GM12878 (cell line): ENCODE data around the gene SUPT6H. TPM values are rescaled to one million over a fixed set of nuclear protein-coding genes. Genes with fewer than 3 reads are reported as not detected.

Experiments
- BACH1 ChIP-seq: fragments of 450-650 bp; IDR thresholded peaks from 2 replicates; pipeline ENCODE4 v1.6.1; 2017; ENCODE audit warnings: mild to moderate bottlenecking, borderline replicate concordance
- BRCA1 ChIP-seq: IDR thresholded peaks from 2 replicates; pipeline ENCODE4 v1.6.1; 2011; ENCODE audit warnings: low read depth, low read length, improper control_type of control experiment
- CBFB ChIP-seq: IDR thresholded peaks from 2 replicates; pipeline ENCODE4 v1.6.1; 2016; ENCODE audit warnings: antibody characterized with exemption, low read depth
- CHD1 ChIP-seq: IDR thresholded peaks from 2 replicates; pipeline ENCODE4 v1.6.1; 2012; ENCODE audit warnings: low read depth, low read length, improper control_type of control experiment
- FOXK2 ChIP-seq: fragments of 450-650 bp; IDR thresholded peaks from 2 replicates; pipeline ENCODE4 v1.6.1; 2017; ENCODE audit warnings: mild to moderate bottlenecking, moderate library complexity
- FOXM1 ChIP-seq: IDR thresholded peaks from 2 replicates; pipeline ENCODE4 v1.6.1; 2012; ENCODE audit warnings: low read depth, mild to moderate bottlenecking, inconsistent platforms, low read length, moderate library complexity
- MEF2A ChIP-seq: IDR thresholded peaks from 2 replicates; pipeline ENCODE4 v1.6.1; 2011; ENCODE audit warnings: low read depth, mild to moderate bottlenecking, low read length, moderate library complexity; ENCODE audit not compliant: insufficient read depth
- NKRF ChIP-seq: fragments of 450-650 bp; conservative IDR thresholded peaks from 2 replicates; pipeline ENCODE4 v1.6.1; 2017; ENCODE audit warnings: mild to moderate bottlenecking, moderate library complexity
- NR2F1 ChIP-seq: fragments of 450-650 bp; conservative IDR thresholded peaks from 2 replicates; pipeline ENCODE4 v1.6.1; 2017; ENCODE audit warnings: mild to moderate bottlenecking
- NRF1 ChIP-seq: conservative IDR thresholded peaks from 2 replicates; pipeline ENCODE4 v1.6.1; 2011; ENCODE audit warnings: mild to moderate bottlenecking, low read depth, low read length, improper control_type of control experiment
- PKNOX1 ChIP-seq: fragments of 450-650 bp; IDR thresholded peaks from 2 replicates; pipeline ENCODE4 v1.6.1; 2016; ENCODE audit warnings: mild to moderate bottlenecking
- SMC3 ChIP-seq: IDR thresholded peaks from 2 replicates; pipeline ENCODE4 v1.6.1; 2011; ENCODE audit warnings: low read length, improper control_type of control experiment, borderline replicate concordance
- SUZ12 ChIP-seq: fragments of 200-600 bp; sonication (generic); IDR thresholded peaks from one replicate; pipeline ENCODE4 v1.6.1; 2018; ENCODE audit warnings: antibody characterized with exemption, mild to moderate bottlenecking; ENCODE audit not compliant: unreplicated experiment
- TAF1 ChIP-seq: IDR thresholded peaks from 2 replicates; pipeline ENCODE4 v1.6.1; 2011; ENCODE audit warnings: mild to moderate bottlenecking, low read depth, low read length, borderline replicate concordance
- WRNIP1 ChIP-seq: IDR thresholded peaks from 2 replicates; pipeline ENCODE4 v1.6.1; 2011; ENCODE audit warnings: low read depth, low read length, improper control_type of control experiment, borderline replicate concordance
- ZNF24 ChIP-seq: fragments of 450-650 bp; IDR thresholded peaks from 2 replicates; pipeline ENCODE4 v1.6.1; 2017; ENCODE audit warnings: antibody characterized with exemption, mild to moderate bottlenecking
- polyA plus RNA-seq, 11 experiments: library from polyadenylated mRNA; depleted of rRNA in 4 of 11; unstranded in 6 of 11; stranded (reverse) in 5 of 11; fragments of >200 nt; fragmentation: Nextera tagmentation in 4 of 11; fragmentation: Illumina TruSeq in 1 of 11; extraction: Ambion mirVana in 4 of 11; extraction: Trizol in 1 of 11; gene quantifications; 1 replicate in 1 of 11; 2 replicates in 10 of 11; pipeline versions ENCODE4 v1.2.1 to v1.2.3, GENCODE V29; 2011 to 2016; ENCODE audit warnings: inconsistent platforms in 2 of 11, missing spikeins in 2 of 11, low read depth in 1 of 11
- total RNA-seq, 4 experiments: library from RNA; depleted of rRNA in 3 of 4; stranded (reverse); fragments of >200 nt in 3 of 4; fragmentation: Illumina TruSeq in 1 of 4; extraction: Trizol in 1 of 4; gene quantifications; 2 replicates each; pipeline versions ENCODE4 v1.2.1 to v1.2.3, GENCODE V29; 2013 to 2021
- TF ChIP-seq, protein P1 (sequence below): IDR thresholded peaks from 2 replicates; pipeline ENCODE4 v1.6.1; 2012; ENCODE audit warnings: improper control_type of control experiment, low read depth, low read length; ENCODE audit not compliant: insufficient replicate concordance
- TF ChIP-seq, protein P2 (sequence below): fragments of 450-650 bp; IDR thresholded peaks from 2 replicates; pipeline ENCODE4 v1.6.1; 2017; ENCODE audit warnings: borderline replicate concordance

The SUPT6H gene
- total and polyA plus RNA-seq, 10 of the 15 experiments (the other 5 are each of a cell fraction or from before 2014, with no cell fraction given), result 1.7 to 58.8 (median 37.7) TPM

DNA sequence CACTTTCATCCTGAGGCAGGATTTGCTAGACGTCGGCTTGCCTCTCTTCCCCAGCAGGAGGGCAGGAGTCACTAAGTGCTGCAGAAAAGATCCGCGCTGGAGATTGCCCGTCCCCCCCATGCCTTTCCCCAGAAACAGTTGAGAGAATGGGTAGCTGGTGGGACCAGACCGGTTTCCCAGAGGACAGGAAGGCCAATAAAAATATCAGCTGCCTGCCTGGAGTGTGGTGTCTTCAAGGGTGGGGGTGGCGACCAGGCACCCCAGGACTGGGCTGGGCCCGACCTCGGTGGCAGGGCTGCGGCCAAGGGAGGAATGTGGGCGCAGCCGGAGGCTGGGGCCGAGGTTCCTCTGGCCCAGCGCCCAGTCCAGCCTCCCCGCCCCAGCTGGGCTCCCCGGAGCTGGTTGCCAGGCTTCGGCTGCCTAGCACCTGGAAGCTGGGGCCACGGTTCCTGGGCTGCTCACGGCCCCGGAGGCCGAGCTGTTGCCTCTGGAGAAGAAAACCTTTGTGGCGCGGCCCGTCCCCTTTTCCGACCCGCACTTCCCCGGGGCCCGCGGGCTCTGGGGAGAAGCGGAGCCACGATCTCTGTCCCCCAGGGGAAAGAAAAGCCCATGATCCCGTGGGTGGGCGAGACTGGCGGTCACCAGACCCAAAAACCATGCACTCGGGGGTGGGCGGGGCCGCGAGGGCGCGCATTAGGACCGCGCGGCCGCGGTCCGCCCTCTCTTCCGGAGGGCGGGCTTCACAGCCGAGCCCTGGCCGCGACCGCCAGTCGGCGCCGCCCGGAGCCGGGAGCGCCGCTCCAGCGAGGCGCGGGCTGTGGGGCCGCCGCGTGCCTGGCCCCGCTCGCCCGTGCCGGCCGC lies 81.5 kb downstream of the SUPT6H start, which contains the start of gene TRAF4 (continued):
- no peak for TF ChIP-seq PKNOX1
- TF ChIP-seq WRNIP1, result no peak
- TF ChIP-seq MEF2A, result peak; percentile 68
- TF ChIP-seq, protein P1, sequence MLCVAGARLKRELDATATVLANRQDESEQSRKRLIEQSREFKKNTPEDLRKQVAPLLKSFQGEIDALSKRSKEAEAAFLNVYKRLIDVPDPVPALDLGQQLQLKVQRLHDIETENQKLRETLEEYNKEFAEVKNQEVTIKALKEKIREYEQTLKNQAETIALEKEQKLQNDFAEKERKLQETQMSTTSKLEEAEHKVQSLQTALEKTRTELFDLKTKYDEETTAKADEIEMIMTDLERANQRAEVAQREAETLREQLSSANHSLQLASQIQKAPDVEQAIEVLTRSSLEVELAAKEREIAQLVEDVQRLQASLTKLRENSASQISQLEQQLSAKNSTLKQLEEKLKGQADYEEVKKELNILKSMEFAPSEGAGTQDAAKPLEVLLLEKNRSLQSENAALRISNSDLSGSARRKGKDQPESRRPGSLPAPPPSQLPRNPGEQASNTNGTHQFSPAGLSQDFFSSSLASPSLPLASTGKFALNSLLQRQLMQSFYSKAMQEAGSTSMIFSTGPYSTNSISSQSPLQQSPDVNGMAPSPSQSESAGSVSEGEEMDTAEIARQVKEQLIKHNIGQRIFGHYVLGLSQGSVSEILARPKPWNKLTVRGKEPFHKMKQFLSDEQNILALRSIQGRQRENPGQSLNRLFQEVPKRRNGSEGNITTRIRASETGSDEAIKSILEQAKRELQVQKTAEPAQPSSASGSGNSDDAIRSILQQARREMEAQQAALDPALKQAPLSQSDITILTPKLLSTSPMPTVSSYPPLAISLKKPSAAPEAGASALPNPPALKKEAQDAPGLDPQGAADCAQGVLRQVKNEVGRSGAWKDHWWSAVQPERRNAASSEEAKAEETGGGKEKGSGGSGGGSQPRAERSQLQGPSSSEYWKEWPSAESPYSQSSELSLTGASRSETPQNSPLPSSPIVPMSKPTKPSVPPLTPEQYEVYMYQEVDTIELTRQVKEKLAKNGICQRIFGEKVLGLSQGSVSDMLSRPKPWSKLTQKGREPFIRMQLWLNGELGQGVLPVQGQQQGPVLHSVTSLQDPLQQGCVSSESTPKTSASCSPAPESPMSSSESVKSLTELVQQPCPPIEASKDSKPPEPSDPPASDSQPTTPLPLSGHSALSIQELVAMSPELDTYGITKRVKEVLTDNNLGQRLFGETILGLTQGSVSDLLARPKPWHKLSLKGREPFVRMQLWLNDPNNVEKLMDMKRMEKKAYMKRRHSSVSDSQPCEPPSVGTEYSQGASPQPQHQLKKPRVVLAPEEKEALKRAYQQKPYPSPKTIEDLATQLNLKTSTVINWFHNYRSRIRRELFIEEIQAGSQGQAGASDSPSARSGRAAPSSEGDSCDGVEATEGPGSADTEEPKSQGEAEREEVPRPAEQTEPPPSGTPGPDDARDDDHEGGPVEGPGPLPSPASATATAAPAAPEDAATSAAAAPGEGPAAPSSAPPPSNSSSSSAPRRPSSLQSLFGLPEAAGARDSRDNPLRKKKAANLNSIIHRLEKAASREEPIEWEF, result no peak
- TF ChIP-seq CHD1, result no peak; the same call in 1 of the 2 replicates
- TF ChIP-seq TAF1, result peak; percentile 96
- no peak for TF ChIP-seq BRCA1
- no peak for TF ChIP-seq SMC3
- no peak for TF ChIP-seq FOXM1
- peak; percentile 85 for TF ChIP-seq NKRF
- peak; percentile 80; the same call in 1 of the 2 replicates for TF ChIP-seq NR2F1
- TF ChIP-seq ZNF24, result peak; percentile 47; the same call in 1 of the 2 replicates
- 0 out of 2 replicates have a peak, but pooled peaks have one; percentile 21 for TF ChIP-seq CBFB
- no peak for TF ChIP-seq NRF1
- no peak for TF ChIP-seq SUZ12
- TF ChIP-seq BACH1, result peak; percentile 93
- TF ChIP-seq, protein P2, sequence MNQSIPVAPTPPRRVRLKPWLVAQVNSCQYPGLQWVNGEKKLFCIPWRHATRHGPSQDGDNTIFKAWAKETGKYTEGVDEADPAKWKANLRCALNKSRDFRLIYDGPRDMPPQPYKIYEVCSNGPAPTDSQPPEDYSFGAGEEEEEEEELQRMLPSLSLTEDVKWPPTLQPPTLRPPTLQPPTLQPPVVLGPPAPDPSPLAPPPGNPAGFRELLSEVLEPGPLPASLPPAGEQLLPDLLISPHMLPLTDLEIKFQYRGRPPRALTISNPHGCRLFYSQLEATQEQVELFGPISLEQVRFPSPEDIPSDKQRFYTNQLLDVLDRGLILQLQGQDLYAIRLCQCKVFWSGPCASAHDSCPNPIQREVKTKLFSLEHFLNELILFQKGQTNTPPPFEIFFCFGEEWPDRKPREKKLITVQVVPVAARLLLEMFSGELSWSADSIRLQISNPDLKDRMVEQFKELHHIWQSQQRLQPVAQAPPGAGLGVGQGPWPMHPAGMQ, result no peak
- TF ChIP-seq FOXK2, result no peak
